ENCODE data around the gene HDAC7.
A peak's percentile ranks its signal among the peaks of the same experiment; 100 is the strongest.

HDAC7 gene

DNA sequence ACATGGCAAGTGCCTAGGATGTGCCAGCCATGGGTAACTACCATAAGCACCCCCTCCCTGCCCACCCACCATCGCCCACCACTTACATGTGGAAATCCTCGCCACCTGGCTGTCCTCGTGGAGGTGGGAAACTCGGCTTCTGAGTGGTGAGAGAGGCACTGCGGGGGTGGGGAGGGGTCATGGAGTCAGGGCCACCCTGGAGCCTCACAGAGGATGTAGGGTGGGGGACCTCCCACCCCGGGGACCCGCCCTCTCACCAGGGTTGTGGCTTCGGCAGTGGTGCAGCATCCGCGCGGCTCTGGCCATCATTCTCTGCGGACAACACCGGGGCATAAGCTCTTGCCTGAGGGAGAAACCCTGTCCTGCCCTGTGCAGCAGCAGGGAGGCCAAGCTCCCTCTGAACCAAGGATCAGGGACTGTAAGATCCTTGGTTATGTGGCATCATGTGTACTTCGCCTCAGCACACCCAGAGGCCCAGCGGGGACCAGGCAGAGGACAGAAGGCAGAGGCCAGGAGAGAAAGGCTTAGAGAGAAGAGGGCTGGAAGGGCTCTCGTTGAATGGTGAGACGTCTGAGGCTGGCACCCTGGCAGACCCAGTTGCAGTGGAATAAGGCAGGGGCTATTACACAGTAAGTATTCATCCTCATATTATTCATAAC is 81.6 kb downstream of the HDAC7 start:
- H2AFZ ChIP-seq: no peak overlapping the region
- no peaks in the 10 kb centered on the region for H3K36me3 ChIP-seq (ENCODE audit: control insufficient read depth, insufficient read depth, low read length)
- H3K9ac ChIP-seq: no peak overlapping the region
- peaks cover 44% of the 10 kb centered on the region for H3K4me1 ChIP-seq
- H3K27me3 ChIP-seq (ENCODE audit: control insufficient read depth, insufficient read depth, low read length): no peaks in the 10 kb centered on the region
- H3K9me3 ChIP-seq (ENCODE audit: control insufficient read depth, low read length): no peaks in the 10 kb centered on the region
- H3K4me3 ChIP-seq (ENCODE audit: low read depth, low read length): no peak overlapping the region
- H3K27ac ChIP-seq: peak overlapping the region; percentile 82
- peaks cover 6% of the 10 kb centered on the region for H3K79me2 ChIP-seq
- H3K4me2 ChIP-seq (ENCODE audit: low read length): no peak overlapping the region
- TF ChIP-seq, protein P1, sequence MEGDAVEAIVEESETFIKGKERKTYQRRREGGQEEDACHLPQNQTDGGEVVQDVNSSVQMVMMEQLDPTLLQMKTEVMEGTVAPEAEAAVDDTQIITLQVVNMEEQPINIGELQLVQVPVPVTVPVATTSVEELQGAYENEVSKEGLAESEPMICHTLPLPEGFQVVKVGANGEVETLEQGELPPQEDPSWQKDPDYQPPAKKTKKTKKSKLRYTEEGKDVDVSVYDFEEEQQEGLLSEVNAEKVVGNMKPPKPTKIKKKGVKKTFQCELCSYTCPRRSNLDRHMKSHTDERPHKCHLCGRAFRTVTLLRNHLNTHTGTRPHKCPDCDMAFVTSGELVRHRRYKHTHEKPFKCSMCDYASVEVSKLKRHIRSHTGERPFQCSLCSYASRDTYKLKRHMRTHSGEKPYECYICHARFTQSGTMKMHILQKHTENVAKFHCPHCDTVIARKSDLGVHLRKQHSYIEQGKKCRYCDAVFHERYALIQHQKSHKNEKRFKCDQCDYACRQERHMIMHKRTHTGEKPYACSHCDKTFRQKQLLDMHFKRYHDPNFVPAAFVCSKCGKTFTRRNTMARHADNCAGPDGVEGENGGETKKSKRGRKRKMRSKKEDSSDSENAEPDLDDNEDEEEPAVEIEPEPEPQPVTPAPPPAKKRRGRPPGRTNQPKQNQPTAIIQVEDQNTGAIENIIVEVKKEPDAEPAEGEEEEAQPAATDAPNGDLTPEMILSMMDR (IDR thresholded peaks at IDR 0.05): no peak

DNA sequence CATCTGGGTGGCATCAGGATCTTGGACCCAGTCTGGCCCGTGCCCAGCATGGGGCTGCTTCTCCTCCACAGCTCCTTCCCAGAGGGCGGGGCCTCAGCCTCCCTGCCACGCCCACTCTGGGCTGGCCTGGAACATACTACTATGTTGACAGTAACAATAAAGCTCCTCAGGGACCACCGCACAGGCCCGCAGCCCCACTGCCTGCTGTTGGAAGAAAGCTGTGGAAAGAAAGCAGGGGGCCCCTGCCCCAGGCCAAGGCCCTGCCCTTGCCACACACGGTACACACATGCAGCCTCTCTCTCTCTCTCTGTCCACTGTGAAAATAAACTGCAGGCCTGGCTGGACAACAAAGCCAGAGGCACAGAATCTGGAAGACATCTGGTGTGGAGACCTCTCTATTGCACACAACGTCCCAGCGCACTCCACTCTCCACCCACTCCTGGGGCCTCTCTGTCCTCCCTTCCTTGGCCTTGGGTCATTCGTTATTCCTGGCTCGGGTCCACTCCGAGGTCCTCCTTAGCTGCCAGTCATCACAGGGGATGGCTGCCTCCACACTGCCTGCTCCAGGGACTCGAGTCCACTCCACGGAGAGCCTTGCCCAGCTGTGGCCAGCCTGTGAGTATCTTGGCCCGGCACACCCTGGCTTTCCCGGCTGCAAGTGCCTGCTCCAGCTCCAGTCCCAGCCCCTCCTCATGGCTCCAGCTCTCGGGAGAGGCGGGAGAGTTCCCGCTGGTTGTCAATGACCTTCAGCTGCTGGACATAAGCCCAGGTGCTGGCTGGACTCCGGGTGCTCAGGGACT is 82.6 kb downstream of the HDAC7 start:
- TF ChIP-seq, protein P1 (IDR thresholded peaks at IDR 0.05): no peak
- Histone ChIP-seq H3K27ac (peak overlapping the region; percentile 82), H3K9ac (no peak overlapping the region), H2AFZ (peak overlapping the region; percentile 30), H3K4me1 (peaks cover 44% of the 10 kb centered on the region), H3K4me3 (ENCODE audit: low read depth, low read length) (peak overlapping the region; percentile 29), H3K4me2 (ENCODE audit: low read length) (peak overlapping the region; percentile 60), H3K36me3 (ENCODE audit: control insufficient read depth, insufficient read depth, low read length) (no peaks in the 10 kb centered on the region), H3K9me3 (ENCODE audit: control insufficient read depth, low read length) (no peaks in the 10 kb centered on the region), H3K79me2 (no peaks in the 10 kb centered on the region), H3K27me3 (ENCODE audit: control insufficient read depth, insufficient read depth, low read length) (no peaks in the 10 kb centered on the region)

DNA sequence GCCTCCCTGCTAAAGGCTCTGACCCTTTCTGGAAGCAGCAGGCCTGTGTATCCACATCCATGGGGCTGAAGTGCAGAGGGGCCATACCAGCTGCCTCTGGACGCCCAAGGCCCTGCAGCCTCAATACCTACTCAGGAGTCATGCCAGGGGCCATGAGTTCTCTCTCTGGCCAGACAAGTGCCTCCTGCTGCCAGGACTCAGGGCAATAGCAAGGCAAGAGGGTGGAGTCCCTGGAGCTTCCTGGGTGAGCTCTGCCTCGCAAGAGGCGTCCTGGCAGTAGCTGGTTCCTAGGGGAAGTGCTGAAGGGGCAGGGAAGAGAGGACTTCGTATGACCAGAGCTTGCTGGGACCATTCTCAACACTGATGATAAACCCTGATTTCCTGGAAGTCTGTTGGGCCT is 83.5 kb downstream of the HDAC7 start:
- no peaks in the 10 kb centered on the region for H3K27me3 ChIP-seq (ENCODE audit: control insufficient read depth, insufficient read depth, low read length)
- H3K4me1 ChIP-seq: peaks cover 40% of the 10 kb centered on the region

DNA sequence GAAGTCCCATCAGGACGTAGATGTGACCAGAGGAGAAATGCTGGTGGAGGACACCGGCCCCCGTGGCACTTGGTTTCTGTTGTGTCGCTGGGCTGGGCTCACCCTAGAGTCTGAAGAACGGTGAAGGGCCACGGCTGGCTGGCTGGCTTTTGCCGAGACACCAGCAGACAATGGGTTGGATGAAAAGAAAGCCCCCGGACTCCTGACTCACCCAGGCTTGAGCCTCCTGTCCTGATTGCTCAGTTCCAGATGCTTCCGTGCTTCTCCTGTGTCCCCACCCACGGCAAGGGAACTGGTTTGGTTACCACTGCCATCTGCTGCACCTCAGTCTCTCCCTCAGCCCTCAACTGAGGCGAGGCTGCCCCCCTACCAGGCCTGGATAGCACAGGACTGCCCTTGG is 84.1 kb downstream of the HDAC7 start:
- H3K36me3 ChIP-seq (ENCODE audit: control insufficient read depth, insufficient read depth, low read length): no peaks in the 10 kb centered on the region
- H3K4me3 ChIP-seq (ENCODE audit: low read depth, low read length): no peak overlapping the region
- TF ChIP-seq, protein P1 (IDR thresholded peaks at IDR 0.05): no peak
- H2AFZ ChIP-seq: no peak overlapping the region
- H3K79me2 ChIP-seq: no peaks in the 10 kb centered on the region
- H3K9me3 ChIP-seq (ENCODE audit: control insufficient read depth, low read length): no peaks in the 10 kb centered on the region
- no peaks in the 10 kb centered on the region for H3K27me3 ChIP-seq (ENCODE audit: control insufficient read depth, insufficient read depth, low read length)
- no peak overlapping the region for H3K4me2 ChIP-seq (ENCODE audit: low read length)
- peak overlapping the region; percentile 82 for H3K27ac ChIP-seq
- no peak overlapping the region for H3K9ac ChIP-seq
- peaks cover 41% of the 10 kb centered on the region for H3K4me1 ChIP-seq

More for the DNA sequence above, 83.5 kb downstream of the HDAC7 start:
- H3K9me3 ChIP-seq (ENCODE audit: control insufficient read depth, low read length): no peaks in the 10 kb centered on the region
- H3K36me3 ChIP-seq (ENCODE audit: control insufficient read depth, insufficient read depth, low read length): no peaks in the 10 kb centered on the region
- no peaks in the 10 kb centered on the region for H3K79me2 ChIP-seq
- TF ChIP-seq, protein P1 (IDR thresholded peaks at IDR 0.05): no peak
- no peak overlapping the region for H2AFZ ChIP-seq
- H3K9ac ChIP-seq: no peak overlapping the region
- peak overlapping the region; percentile 82 for H3K27ac ChIP-seq
- H3K4me2 ChIP-seq (ENCODE audit: low read length): no peak overlapping the region
- no peak overlapping the region for H3K4me3 ChIP-seq (ENCODE audit: low read depth, low read length)

Measured in parathyroid adenoma (tissue), 2 donors.